Tracheal epithelial cell (primary cell): ENCODE measurements around the gene CENPK. TPM values are rescaled to one million over a fixed set of nuclear protein-coding genes. Genes with fewer than 3 reads are reported as not detected.

Experiments used
- total RNA-seq: library from RNA; depleted of rRNA; stranded (reverse); fragments of >200 nt; gene quantifications from 2 replicates; pipeline ENCODE4 v1.2.1, GENCODE V29; 2014

The CENPK gene
- total RNA-seq = 1.5 and 7.5 TPM in 2 replicates

GRCh38 chr5:65562731-65563701 lies at the start of gene CENPK, which contains the start of gene PPWD1:
CENPK (minus strand) TSS chr5:65563168; CDS start chr5:65554907, 8,261 bp downstream.
PPWD1 (plus strand) TSS chr5:65563296; CDS start chr5:65563311, 15 bp downstream.

DNA sequence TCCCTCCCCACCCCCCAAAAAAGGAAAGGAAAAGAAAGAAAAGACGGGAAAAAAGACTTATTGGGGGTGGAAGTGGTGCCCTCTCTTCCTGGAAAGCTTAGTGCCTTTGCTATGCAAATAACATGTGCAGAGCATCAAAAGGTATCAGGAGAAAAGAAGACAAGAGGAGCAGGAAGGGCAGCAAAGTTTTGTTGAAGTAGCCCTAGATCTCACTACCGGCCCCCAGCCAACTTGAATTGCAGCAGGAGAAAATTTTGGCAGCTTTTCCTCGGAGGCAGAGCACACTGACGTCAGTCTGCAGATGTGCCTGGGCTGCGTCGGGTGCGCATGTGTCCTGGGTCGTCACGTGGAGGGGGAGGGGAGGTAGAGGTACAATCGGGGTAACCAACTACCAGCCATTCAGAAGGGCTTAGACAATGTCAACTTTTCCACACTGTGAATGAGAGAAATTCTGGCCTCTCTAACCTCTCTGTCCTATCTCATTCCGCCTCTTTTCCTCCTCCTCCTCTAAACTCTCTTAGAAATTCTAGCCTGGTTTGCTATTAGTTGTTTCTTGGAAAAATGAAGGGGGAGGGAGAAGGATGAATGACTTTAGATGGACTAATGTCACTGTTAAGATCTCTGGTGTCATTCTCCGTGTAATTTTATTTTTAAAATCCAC lies 81.2 kb downstream of the CENPK start, which contains the start of gene ADAMTS6:
ADAMTS6 (minus strand) TSS at position 286 of the 661 bp plus-strand sequence. CDS start 8,247 bp downstream, outside the sequence.

Other genes with a start within 250 kb of the CENPK start
- 17.1 and 34.0 TPM in 2 replicates for gene ADAMTS6, start 81.2 kb downstream of the CENPK start, total RNA-seq
- gene PPWD1, start 128 bp upstream of the CENPK start, total RNA-seq = 17.5 and 21.2 TPM in 2 replicates
- gene TRIM23, start 61.2 kb upstream of the CENPK start, total RNA-seq = 18.3 and 18.8 TPM in 2 replicates
- 3.6 and 3.9 TPM in 2 replicates for gene SHLD3, start 61.9 kb upstream of the CENPK start, total RNA-seq
- 15.7 and 22.0 TPM in 2 replicates for gene TRAPPC13, start 61.9 kb upstream of the CENPK start, total RNA-seq
- 7.5 and 12.3 TPM in 2 replicates for gene SGTB, start 158.9 kb upstream of the CENPK start, total RNA-seq
- gene NLN, start 159.0 kb upstream of the CENPK start, total RNA-seq = 39.9 and 62.7 TPM in 2 replicates